ENCODE measurements around the gene CNN1.

The CNN1 gene

DNA sequence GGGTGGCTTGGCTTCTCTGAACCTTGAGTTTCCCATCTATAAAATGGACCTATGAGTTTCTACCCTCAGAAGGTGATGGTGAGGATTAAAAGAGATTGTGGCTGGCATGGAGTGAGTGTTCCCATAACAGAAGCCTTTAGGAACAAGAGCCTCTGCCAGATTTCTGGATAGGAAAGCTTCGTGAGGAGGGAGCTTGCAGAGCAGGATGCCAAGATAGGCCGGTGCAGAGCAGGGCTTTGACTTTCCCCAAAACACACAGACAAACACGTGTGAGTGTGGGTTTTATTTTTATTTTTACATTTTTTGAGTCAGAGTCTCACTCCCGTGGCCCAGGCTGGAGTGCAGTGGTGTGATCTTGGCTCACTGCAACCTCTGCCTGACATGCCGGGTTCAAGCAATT is 3.7 kb upstream of the CNN1 start:
- no peaks in the 10 kb centered on the region for H3K9me3 ChIP-seq (ENCODE audit: control insufficient read depth, low read length)
- 82 to 88% methylated on average over 2 to 5 of the region's 5 CpGs for WGBS, 2 experiments (ENCODE audit: insufficient coverage in 2 of 2)
- H3K4me3 ChIP-seq (ENCODE audit: extremely low read depth, insufficient read depth, low read length, poor library complexity, severe bottlenecking): no peak overlapping the region
- no peaks in the 10 kb centered on the region for H3K36me3 ChIP-seq (ENCODE audit: control insufficient read depth, insufficient read depth, low read length)
- peaks cover 15% of the 10 kb centered on the region for H3K4me1 ChIP-seq (ENCODE audit: control insufficient read depth, insufficient read depth, low read length, poor library complexity, severe bottlenecking)
- no peak overlapping the region for H3K27ac ChIP-seq (ENCODE audit: low read depth, low read length, severe bottlenecking)

DNA sequence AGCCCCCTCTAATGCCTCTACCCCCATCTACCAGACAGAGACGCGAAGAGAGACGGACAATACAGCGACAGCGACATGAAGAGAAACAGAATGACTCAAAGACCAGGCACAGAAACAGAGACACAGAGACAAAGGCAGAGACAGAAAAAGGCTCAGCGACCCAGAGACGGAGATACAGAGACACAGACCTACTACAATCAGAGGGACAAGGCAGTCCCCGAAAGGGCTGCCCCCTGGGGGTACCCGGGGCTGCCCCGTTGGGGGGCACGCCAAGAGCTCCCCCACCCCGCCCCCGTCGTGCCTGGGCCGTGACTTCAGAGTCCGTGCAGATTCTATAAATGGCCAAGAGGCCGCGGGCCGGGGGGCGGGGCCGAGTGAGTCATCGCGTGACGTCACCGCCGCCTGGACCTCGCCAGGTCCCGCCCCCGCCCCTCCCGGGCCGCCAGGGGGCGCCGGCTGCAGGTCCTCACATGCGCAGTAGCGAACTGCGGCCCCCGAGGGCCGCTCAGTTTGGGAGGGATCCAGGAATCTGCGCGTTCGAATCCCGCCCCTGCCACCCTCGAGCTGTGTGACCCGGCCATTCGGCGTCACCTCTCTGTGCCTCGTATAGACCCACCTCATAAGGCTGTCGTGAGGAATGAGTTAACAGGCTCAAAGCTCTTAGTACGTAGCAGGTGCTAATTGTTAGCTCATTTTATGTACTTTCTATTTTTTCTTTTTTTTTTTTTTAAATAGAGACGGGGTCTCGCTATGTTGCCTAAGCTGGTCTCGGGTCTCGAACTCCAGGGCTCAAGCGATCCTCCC is 2.7 kb upstream of the CNN1 start:
- Histone ChIP-seq H3K9me3 (ENCODE audit: control insufficient read depth, low read length) (no peaks in the 10 kb centered on the region), H3K4me3 (ENCODE audit: extremely low read depth, insufficient read depth, low read length, poor library complexity, severe bottlenecking) (peak overlapping the region; percentile 29), H3K27ac (ENCODE audit: low read depth, low read length, severe bottlenecking) (peak overlapping the region; percentile 55), H3K4me1 (ENCODE audit: control insufficient read depth, insufficient read depth, low read length, poor library complexity, severe bottlenecking) (peaks cover 15% of the 10 kb centered on the region), H3K36me3 (ENCODE audit: control insufficient read depth, insufficient read depth, low read length) (no peaks in the 10 kb centered on the region)
- 10 to 11% methylated on average over 47 to 50 of the region's 54 CpGs for WGBS, 2 experiments (ENCODE audit: insufficient coverage in 2 of 2)

DNA sequence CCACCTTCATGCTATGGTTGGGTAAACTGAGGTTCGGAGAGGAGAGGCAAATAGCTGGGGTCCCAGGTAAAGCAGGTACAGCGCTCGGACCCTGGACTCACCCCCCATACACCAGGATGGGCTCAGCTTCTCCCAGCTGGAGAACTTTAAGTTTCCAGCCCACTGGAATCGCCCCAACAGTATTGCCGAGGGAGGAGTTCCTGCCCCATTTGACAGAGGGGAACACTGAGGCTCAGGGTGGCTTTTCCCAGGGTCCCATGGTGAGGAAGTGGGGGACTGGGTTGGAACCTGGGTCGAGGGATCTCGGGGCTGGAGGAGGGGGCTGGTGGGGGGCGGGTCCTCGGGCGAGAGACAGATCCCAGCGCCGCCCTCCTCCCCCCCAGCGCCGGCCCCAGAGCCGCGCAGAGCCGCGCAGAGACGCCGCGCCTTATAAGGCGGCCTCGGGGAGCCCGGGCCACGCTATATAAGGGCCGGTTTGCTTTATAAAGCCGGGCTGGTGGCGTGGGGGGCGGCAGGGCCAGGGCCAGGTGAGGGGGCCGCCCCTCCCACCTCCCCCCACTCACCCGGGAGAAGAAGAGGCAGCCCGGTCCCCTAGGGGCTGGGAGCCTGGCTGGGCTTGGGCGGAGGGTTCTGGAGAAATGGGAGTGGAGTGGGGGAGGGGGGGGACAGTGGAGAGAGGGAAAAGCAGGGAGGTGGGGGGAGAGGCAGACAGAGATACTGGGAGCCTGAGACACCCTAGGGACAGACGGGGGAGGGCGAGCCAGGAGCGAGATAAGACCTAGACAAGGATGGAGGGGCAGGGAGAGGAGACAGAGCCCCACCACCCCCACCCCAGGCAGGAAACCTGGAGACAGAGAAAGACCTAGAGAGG is 1.1 kb downstream of the CNN1 start:
- H3K27ac ChIP-seq (ENCODE audit: low read depth, low read length, severe bottlenecking): peak overlapping the region; percentile 89
- H3K9me3 ChIP-seq (ENCODE audit: control insufficient read depth, low read length): no peaks in the 10 kb centered on the region
- H3K4me3 ChIP-seq (ENCODE audit: extremely low read depth, insufficient read depth, low read length, poor library complexity, severe bottlenecking): peak overlapping the region; percentile 45
- 30 to 51% methylated on average over 5 to 8 of the region's 36 CpGs for WGBS, 2 experiments (ENCODE audit: insufficient coverage in 2 of 2)
- peaks cover 9% of the 10 kb centered on the region for H3K36me3 ChIP-seq (ENCODE audit: control insufficient read depth, insufficient read depth, low read length)
- H3K4me1 ChIP-seq (ENCODE audit: control insufficient read depth, insufficient read depth, low read length, poor library complexity, severe bottlenecking): peaks cover 11% of the 10 kb centered on the region

DNA sequence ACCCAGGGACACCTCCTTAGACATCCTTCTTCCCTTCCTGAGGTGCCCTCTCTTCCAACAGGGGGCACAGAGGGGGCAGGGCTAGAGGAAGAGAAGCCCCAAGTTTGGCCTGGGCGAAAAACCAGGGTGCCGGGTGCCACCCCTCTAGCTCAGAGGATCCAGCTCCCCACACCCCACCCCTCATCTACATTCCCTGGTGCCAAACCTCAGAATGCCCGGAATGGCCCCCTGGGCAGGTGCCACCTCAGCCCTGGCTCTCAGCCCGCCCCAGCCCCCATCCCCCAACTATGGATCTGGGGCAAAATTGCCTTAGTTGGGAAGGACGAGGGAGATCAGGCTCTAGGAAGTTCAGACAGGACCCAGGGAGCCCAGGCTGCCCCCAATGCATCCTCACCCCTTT is 2.0 kb downstream of the CNN1 start:
- H3K27ac ChIP-seq (ENCODE audit: low read depth, low read length, severe bottlenecking): no peak overlapping the region
- peaks cover 13% of the 10 kb centered on the region for H3K36me3 ChIP-seq (ENCODE audit: control insufficient read depth, insufficient read depth, low read length)
- no peak overlapping the region for H3K4me3 ChIP-seq (ENCODE audit: extremely low read depth, insufficient read depth, low read length, poor library complexity, severe bottlenecking)
- 80 to 100% methylated on average over 1 of the region's 5 CpGs for WGBS, 2 experiments (ENCODE audit: insufficient coverage in 2 of 2)
- peaks cover 11% of the 10 kb centered on the region for H3K4me1 ChIP-seq (ENCODE audit: control insufficient read depth, insufficient read depth, low read length, poor library complexity, severe bottlenecking)
- no peaks in the 10 kb centered on the region for H3K9me3 ChIP-seq (ENCODE audit: control insufficient read depth, low read length)

DNA sequence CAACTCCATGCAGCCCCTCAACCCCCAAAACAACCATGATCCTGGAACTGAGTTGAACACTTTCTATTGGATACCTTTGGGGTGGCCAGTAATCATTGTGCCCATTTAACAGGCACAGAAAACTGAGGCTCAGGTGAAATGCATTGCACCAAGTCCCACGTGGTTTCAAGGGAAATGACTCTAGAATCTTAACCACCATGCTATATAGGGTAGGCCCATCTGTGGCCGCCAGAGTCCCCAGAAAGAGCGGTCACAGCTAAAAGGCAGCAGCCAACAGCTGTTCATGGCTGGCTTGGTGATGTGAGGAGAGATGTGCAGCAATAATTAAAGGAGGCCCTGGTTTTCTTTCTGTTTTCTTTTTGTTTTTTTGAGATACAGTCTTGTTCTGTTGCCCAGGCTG is 2.6 kb downstream of the CNN1 start:
- WGBS, 2 experiments (ENCODE audit: insufficient coverage in 2 of 2): 88 to 100% methylated on average over 2 to 3 of the region's 3 CpGs
- H3K4me3 ChIP-seq (ENCODE audit: extremely low read depth, insufficient read depth, low read length, poor library complexity, severe bottlenecking): no peak overlapping the region
- H3K9me3 ChIP-seq (ENCODE audit: control insufficient read depth, low read length): no peaks in the 10 kb centered on the region
- H3K36me3 ChIP-seq (ENCODE audit: control insufficient read depth, insufficient read depth, low read length): peaks cover 15% of the 10 kb centered on the region
- H3K27ac ChIP-seq (ENCODE audit: low read depth, low read length, severe bottlenecking): no peak overlapping the region
- H3K4me1 ChIP-seq (ENCODE audit: control insufficient read depth, insufficient read depth, low read length, poor library complexity, severe bottlenecking): peaks cover 10% of the 10 kb centered on the region

DNA sequence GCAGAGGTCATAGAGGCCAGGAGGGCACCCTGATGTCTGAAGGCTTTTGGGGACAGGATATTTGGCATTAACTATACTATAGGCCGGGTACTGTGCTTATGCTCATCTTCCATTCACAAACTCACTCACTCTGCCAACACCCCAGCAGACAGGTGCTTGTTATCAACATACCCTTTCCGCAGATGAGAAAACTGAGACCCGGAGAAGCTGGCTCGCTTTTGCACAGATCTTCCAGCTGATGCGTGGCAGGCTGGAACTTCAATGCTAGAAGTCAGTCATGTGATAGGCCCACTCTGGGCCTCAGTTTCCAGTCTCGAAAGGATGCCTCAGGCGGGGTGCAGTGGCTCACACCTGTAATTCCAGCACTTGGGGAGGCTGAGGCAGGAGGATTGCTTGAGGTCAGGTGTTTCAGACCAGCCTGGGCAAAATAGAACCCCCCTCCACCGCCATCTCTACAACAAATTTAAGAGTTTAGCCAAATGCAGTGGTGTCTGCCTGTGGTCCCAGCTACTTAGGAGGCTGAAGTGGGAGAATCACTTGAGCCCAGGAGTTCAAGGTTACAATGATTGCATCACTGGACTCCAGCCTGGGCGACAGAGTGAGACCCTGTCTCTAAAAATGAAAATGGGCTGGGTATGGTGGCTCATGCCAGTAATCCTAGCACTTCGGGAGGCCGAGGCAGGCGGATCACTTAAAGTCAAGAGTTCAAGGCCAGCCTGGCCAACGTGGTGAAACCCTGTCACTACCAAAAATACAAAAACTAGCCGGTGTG is 9.5 kb downstream of the CNN1 start:
- peaks cover 6% of the 10 kb centered on the region for H3K4me1 ChIP-seq (ENCODE audit: control insufficient read depth, insufficient read depth, low read length, poor library complexity, severe bottlenecking)
- H3K36me3 ChIP-seq (ENCODE audit: control insufficient read depth, insufficient read depth, low read length): peaks cover 64% of the 10 kb centered on the region
- no peaks in the 10 kb centered on the region for H3K9me3 ChIP-seq (ENCODE audit: control insufficient read depth, low read length)
- no peak overlapping the region for H3K27ac ChIP-seq (ENCODE audit: low read depth, low read length, severe bottlenecking)
- no peak overlapping the region for H3K4me3 ChIP-seq (ENCODE audit: extremely low read depth, insufficient read depth, low read length, poor library complexity, severe bottlenecking)
- WGBS, 2 experiments (ENCODE audit: insufficient coverage in 2 of 2): 96 to 97% methylated on average over 11 to 13 of the region's 14 CpGs

DNA sequence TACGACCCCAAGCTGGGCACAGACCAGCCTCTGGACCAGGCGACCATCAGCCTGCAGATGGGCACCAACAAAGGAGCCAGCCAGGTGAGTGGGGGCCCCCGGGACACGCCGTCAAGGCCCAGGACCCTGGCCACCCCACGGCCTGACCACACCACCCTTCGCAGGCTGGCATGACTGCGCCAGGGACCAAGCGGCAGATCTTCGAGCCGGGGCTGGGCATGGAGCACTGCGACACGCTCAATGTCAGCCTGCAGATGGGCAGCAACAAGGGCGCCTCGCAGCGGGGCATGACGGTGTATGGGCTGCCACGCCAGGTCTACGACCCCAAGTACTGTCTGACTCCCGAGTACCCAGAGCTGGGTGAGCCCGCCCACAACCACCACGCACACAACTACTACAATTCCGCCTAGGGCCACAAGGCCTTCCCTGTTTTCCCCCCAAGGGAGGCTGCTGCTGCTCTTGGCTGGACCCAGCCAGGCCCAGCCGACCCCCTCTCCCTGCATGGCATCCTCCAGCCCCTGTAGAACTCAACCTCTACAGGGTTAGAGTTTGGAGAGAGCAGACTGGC is 10.8 kb downstream of the CNN1 start:
- Histone ChIP-seq H3K4me3 (ENCODE audit: extremely low read depth, insufficient read depth, low read length, poor library complexity, severe bottlenecking) (no peak overlapping the region), H3K9me3 (ENCODE audit: control insufficient read depth, low read length) (no peaks in the 10 kb centered on the region), H3K36me3 (ENCODE audit: control insufficient read depth, insufficient read depth, low read length) (peaks cover 69% of the 10 kb centered on the region), H3K4me1 (ENCODE audit: control insufficient read depth, insufficient read depth, low read length, poor library complexity, severe bottlenecking) (peaks cover 6% of the 10 kb centered on the region), H3K27ac (ENCODE audit: low read depth, low read length, severe bottlenecking) (no peak overlapping the region)
- WGBS, 2 experiments (ENCODE audit: insufficient coverage in 2 of 2): 96 to 98% methylated on average over 20 to 23 of the region's 24 CpGs

DNA sequence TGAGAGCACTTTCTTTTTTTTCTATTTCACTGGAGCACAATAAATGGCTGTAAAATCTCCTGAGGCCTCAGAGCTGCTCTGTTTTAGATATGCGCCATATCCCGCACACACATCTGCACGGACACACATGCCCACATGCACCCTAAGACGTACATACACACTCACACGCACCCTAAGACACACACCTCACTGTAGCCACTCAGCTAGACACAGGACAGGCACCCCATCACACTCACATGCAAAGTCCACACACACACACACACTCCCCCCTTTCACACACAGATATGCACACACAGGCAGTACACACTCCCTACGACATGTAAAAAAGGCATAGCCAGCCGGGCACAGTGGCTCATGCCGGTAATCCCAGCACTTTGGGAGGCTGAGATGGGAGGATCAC is 11.6 kb downstream of the CNN1 start:
- Histone ChIP-seq H3K9me3 (ENCODE audit: control insufficient read depth, low read length) (no peaks in the 10 kb centered on the region), H3K36me3 (ENCODE audit: control insufficient read depth, insufficient read depth, low read length) (peaks cover 72% of the 10 kb centered on the region), H3K27ac (ENCODE audit: low read depth, low read length, severe bottlenecking) (no peak overlapping the region), H3K4me3 (ENCODE audit: extremely low read depth, insufficient read depth, low read length, poor library complexity, severe bottlenecking) (no peak overlapping the region), H3K4me1 (ENCODE audit: control insufficient read depth, insufficient read depth, low read length, poor library complexity, severe bottlenecking) (peaks cover 3% of the 10 kb centered on the region)
- WGBS, 2 experiments (ENCODE audit: insufficient coverage in 2 of 2): 94 to 96% methylated on average over 4 to 6 of the region's 8 CpGs

DNA sequence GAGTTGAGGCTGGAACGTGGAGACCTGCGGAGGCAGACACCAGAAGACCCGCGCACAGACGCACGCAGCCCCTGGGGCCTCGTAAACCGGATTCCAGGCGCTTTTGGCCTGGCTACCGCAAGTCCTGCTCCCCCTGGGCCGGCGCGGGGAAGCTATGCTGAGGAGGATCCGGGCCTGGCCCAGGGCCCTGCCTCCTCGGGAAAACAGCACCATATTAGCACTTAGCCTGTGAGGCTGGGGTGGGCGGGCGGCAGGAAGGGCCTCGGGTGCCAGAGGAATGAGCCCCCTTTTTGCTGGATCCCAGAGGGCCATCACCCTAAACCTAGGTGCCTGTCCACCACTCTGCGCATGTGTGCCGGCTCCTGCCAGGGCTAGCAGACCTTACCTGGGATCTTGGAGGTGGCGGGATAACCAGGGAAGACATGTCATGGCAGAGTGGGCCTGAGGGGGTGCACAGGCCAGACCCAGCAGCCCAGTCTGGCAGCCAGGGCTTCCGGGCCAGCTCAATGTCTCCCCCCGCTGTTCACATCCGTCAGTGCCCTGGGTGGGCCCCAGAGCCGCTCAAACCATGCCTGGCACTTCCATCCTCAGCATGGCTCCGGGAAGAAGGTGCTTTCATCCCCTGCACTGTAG is 13.1 kb downstream of the CNN1 start:
- Histone ChIP-seq H3K36me3 (ENCODE audit: control insufficient read depth, insufficient read depth, low read length) (peaks cover 71% of the 10 kb centered on the region), H3K4me1 (ENCODE audit: control insufficient read depth, insufficient read depth, low read length, poor library complexity, severe bottlenecking) (no peaks in the 10 kb centered on the region), H3K4me3 (ENCODE audit: extremely low read depth, insufficient read depth, low read length, poor library complexity, severe bottlenecking) (no peak overlapping the region), H3K9me3 (ENCODE audit: control insufficient read depth, low read length) (no peaks in the 10 kb centered on the region), H3K27ac (ENCODE audit: low read depth, low read length, severe bottlenecking) (peak overlapping the region; percentile 49)
- 84 to 90% methylated on average over 22 to 24 of the region's 26 CpGs for WGBS, 2 experiments (ENCODE audit: insufficient coverage in 2 of 2)
